GM21723 (cell line): ENCODE data around the gene CFAP300.
A peak's percentile ranks its signal among the peaks of the same experiment; 100 is the strongest.

ENCODE experiments used
- ATAC-seq: cut with Tn5 transposase; IDR thresholded peaks from one replicate; pipeline ENCODE4 v1.9.1; 2021; ENCODE audit warnings: mild to moderate bottlenecking, moderate library complexity; ENCODE audit not compliant: unreplicated experiment

The CFAP300 gene

GRCh38 chr11:102047305-102047924, at the start of gene CFAP300:
Gene CFAP300, plus strand, starts transcription at chr11:102047437. Its CDS starts 34 bp downstream, at chr11:102047471.
- no peak for ATAC-seq

DNA sequence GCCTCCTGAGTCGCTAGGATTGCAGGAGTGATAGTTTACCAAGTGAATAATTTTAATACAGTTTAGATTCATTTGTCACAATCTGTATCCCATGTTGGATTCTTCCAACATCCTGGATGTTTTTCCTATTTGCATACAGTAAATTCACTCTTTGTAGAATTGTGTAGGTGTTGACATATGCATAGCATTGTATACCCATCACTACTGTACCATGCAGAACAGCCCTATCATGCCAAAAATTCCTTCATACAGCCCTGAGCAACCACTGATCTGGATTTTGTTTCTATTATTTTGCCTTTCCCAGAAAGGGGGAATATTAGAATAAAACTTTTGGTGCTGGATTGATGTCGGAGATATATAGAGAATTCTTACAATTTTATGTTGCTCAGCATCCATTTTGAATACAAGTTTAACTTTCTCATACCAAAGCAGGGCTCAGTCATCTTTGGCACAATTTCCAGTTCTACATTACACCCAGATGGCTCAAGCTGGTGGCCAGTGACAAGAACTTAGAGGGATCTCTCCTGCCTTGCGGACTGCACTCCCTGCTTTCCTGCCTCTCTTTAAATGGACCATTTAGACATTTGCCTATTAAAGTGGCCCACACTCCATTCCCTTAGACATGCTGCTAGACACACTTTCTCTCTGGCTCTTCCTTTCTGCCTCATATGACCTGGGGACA, 45.4 kb upstream of the CFAP300 start:
- no peak for ATAC-seq

DNA sequence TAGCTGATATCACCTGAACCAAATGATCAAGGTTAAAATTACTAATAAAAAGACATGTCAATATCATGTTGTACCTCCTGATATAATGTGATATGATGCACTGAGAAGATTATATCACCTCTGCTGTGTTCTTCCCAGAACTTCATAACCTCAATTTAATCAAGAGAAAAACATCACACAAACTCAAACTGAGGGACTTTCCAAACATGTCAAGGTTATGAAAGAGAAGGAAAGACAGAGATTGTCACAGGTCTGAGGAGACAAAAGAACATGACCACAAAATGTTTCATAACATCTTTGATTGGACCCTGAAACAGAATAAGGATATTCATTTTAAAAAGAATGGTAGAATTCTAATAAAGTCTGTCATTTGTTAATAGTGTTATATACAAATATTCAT, 43.0 kb upstream of the CFAP300 start:
- ATAC-seq, result no peak

DNA sequence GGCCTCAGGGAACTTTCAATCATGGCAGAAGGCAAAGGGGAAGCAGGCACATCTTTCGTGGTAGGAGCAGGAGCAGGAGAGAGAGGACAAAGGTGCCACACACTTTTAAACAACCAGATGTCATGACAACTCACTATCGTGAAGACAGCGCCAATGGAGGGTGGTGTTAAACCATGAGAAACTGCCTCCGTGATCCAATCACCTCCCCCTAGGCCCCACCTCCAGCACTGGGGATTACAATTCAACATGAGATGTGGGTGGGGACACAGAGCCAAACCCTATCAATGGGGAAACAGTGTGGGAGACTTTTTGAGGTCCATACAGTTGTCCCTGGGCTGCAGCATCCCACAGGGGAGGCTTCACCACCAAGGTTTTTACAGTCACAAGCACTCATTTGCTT, 41.9 kb upstream of the CFAP300 start:
- no peak for ATAC-seq

- no peak for ATAC-seq
These were observed 40.2 kb upstream of the CFAP300 start for GRCh38 chr11:102006835-102007566.

DNA sequence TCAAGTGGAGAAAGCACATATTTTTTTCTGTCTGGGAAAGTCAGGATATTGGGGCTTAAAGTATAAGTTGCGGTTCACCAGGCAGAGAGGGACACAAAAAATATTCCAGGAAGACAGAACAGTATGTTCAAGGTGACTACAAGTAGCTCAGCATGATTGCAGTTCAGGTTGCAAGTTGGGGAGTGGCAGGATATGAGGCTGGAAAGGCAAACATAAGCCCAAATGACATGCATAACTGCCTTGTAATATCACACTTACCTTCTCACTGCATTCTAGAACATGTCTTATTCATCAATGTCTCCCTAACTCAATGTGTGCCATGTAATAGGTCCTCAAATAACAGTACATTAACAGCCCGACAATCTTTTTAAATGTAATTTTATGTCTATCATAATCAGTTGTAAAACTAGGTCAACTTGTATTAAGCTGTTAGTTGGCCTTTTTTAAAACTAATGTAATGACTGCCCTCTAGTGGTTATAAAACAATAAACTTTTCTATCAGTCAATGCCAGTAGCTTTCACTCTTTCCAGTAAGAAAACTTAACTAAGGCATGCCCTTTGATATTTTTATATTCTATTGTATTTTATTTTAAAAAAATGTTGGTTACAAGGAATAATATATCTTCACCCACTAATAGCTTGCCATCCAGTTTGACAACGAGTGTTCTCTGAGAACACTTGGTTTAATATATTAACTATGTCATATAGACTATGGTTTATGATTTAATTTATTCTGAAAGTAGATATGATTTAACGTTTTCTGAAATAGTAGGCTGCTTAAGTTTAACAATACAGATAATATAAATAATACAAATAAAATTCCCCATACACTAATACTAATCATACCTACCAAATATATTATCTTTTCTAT, 39.4 kb upstream of the CFAP300 start:
- peak; percentile 84 for ATAC-seq

DNA sequence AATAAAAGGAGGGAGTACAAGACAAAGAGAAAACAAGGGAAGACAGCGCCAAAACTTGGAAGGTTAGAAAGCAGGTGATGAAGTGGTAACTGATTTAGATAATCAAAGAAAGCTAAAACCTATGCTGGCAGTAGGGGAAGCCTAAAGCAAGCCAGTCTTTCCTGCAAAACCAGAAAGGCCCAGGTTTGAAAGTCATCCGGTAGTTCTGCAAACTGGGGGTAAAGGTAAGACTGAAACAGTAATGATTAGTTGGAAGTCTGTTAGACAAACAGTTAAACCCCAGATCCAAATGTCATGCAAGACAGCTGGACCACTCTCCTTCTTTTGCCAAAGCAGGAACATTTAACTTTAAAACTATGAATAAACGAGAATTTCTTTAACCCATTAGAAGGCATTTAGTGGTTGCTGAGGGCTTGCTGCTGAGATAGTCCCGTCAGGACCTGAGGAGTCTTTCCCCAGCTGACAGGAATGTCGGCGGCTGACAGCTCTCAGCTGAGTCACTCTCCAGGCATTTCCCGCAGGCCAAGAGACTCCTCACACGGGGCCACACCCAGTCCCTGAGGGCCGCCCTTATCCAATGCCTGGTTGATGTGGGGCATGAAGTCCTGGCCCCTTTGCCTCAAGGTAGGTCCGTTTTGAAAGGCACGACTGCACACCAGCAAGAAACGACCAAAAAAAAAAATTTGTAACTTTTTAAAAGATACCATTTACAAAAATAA, 36.3 kb upstream of the CFAP300 start:
- ATAC-seq, result no peak

DNA sequence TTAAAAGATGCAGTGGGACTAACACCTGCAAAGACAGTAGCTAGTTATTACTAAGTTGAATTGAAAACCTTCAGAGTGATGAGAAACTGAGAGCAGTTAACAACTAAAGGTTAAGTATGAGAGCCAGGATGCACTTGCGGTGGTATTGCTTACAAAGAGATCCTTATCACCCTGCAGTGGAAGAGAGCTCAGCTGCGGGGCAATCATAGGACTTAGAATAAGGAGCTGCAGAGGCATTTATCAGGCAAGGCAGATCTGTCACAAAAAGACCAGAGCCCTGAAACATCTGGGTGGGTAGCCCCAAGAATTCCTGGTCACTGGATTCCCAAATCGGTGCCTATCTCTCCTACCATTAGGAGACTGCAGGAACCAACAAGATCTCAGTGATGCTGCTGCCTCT, 34.3 kb upstream of the CFAP300 start:
- no peak for ATAC-seq

GRCh38 chr11:102014756-102015155, 32.5 kb upstream of the CFAP300 start:
- ATAC-seq, result no peak

DNA sequence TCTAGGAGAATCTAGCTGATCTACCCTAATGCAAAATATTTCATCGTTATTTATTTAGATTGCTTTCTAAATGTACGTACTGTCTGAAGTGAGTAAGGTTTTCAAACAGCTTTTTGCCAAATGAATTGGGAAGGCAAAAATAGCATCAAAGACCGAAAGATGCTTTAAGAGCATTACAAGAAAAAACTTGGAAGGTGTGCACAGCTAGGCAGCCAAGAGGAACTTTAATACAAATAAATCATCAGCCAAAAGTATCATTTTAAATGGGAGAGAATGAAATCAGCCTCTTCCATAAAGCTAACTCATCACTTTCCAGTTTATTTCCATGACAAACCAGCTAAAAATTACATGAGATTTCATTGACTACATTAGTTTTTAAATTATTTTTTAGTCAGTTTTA, 30.2 kb upstream of the CFAP300 start:
- no peak for ATAC-seq

- no peak for ATAC-seq
These were observed 21.0 kb upstream of the CFAP300 start for GRCh38 chr11:102026217-102026616.

DNA sequence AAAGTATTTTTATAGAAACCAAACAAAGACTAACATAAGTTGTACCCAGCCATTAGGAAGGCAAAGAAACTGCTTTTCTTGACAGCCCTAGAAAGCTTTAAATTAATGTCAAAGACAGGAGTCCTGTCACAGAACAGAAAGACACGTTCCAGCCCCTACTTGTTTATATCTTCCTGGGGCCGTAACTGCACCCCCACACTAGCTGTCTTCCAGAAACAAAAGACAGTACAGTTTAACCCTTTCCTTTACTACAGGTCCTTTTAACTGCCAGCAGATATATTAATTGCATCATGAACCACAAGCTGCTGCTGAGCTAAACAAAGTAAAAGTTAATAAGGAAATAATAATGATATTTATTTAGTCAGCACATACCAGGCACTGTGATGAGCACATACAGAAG, 20.3 kb upstream of the CFAP300 start:
- no peak for ATAC-seq

DNA sequence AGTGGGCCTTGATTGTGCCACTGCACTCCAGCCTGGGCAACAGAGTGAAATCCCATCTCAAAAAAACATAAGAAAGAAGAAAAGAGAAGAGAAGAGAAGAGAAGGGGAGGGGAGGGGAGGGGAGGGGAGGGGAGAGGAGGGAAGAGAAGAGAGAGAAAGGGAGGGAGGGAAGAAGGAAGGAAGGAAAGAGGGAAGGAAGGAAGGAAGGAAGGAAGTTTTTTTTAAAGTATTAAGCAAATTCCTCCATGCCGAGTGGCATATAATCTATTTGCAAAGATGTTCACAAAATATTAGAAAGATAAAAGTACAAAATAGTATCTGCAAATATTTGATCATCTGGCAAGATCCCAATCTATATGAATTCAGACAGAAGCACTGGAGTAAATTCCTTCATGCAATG, 10.5 kb upstream of the CFAP300 start:
- ATAC-seq, result no peak

- ATAC-seq, result no peak
These were observed 396 bp upstream of the CFAP300 start for GRCh38 chr11:102046841-102047240.

- no peak for ATAC-seq
These were observed 3.8 kb downstream of the CFAP300 start for GRCh38 chr11:102050927-102051575.

- no peak for ATAC-seq
These were observed 14.0 kb downstream of the CFAP300 start for GRCh38 chr11:102061276-102061675.

DNA sequence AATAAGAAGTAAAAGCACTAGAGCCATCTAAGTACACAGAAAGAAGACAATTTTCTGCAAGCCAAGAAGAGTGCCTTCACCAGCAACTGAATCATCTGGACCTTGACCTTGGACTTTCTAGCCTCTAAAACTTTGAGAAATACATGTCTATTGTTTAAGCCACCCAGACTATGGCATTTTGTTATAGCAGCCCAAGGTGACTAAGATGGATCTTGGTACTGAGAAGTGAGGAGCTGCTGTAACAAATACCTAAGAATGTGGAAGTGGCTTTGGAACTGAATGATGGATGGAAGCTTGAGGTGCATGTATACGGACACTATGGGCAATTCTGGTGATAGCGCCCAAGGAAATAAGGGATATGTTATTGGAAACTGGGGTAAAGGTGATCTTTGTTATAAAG, 14.9 kb downstream of the CFAP300 start:
- ATAC-seq, result no peak

DNA sequence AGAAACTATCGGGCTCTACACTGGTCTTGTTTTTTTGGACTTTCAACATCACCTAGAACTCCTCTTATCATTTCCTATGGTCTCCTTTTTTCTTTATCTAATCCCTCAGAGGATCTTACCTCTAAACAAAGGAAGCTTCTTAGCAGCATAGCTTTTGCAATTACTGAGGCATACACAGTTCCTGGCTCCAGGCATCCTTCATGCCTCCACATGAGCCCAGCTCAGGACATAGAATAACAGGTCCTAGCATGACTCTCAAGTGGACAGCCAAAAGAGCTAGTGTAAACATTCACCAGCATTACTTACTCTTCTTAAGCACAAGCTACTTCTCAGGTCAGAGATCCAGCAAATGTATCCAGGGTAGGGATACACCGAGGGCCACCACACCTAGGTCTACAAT, 17.1 kb downstream of the CFAP300 start:
- no peak for ATAC-seq

DNA sequence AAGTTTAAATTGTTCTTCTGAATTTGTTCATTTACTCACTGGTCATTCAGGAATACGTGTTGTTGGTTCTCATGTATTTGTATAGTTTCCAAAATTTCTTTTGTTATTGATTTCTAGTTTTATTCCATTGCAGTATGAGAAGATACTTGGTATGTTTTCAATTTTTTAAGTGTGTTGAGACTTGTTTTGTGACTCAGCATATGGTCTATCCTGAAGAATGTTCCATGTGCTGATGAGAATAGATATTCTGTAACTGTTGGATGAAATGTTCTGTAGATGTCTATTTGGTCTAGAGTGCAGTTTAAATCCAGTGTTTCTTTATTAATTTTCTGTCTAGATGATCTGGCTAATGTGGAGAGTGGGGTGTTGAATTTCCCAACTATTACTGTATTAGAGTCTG, 23.5 kb downstream of the CFAP300 start:
- ATAC-seq, result no peak
